Central memory CD8-positive, alpha-beta T cell (primary cell): ENCODE data around the gene TMEM270.
A peak's percentile ranks its signal among the peaks of the same experiment; 100 is the strongest.
"Not testable (repeated sequence)": the region's sequence is repeated elsewhere in the genome, so short reads cannot be mapped to it uniquely, and the experiment has no call there.

ENCODE experiments used
- ATAC-seq: fragments of 150-1000 bp; cut with Tn5 transposase; replicated peaks from 2 replicates; pipeline ENCODE4 v1.10.0; 2022; ENCODE audit warnings: mild to moderate bottlenecking, moderate FRiP score, moderate number of reproducible peaks; ENCODE audit not compliant: poor library complexity, severe bottlenecking; ENCODE audit errors: extremely low read depth
- DNase-seq, 2 donors: peaks; one replicate each; pipeline ENCODE4 v3.0.0; 2021; ENCODE audit warnings: low spot score in 2 of 2
- H3K27ac Mint-ChIP-seq: one replicate; pipeline ENCODE4 v1.8.0; 2022; ENCODE audit warnings: low read depth, mild to moderate bottlenecking, moderate library complexity, mixed read lengths
- H3K27me3 Mint-ChIP-seq: one replicate; pipeline ENCODE4 v1.8.0; 2022; ENCODE audit warnings: mixed read lengths
- H3K36me3 Mint-ChIP-seq: one replicate; pipeline ENCODE4 v1.8.0; 2022; ENCODE audit warnings: mild to moderate bottlenecking, moderate library complexity, mixed read lengths; ENCODE audit not compliant: insufficient read depth
- H3K4me1 Mint-ChIP-seq: one replicate; pipeline ENCODE4 v1.8.0; 2022; ENCODE audit warnings: mixed read lengths
- H3K4me3 Mint-ChIP-seq: one replicate; pipeline ENCODE4 v1.8.0; 2022; ENCODE audit warnings: mild to moderate bottlenecking, moderate library complexity, mixed read lengths
- H3K9me3 Mint-ChIP-seq: one replicate; pipeline ENCODE4 v1.8.0; 2022; ENCODE audit warnings: mixed read lengths

Gene TMEM270

DNA sequence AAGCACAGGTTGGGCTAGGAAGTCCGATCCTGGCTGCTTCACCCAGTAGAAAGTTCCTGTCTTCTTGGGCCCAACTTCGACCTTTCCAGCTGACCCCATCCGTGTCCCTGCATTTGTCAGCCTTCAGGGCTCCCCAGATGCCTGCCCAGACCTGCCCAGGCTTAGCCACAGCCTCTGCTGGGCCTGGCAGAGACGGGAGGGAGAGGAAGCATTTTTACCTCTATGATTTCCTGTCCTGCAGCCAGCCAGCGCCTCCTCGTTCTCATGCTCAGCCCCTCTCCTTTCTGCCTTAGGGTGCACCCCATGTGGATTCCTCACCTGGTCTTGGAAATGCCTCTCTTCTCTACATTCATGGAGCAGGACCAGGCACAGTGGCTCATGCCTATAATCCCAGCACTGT lies 22.3 kb upstream of the TMEM270 start:
- Mint-ChIP-seq H3K9me3 (no peaks in the 10 kb centered on the region), H3K27ac (no peak overlapping the region), H3K4me3 (no peak overlapping the region), H3K27me3 (no peaks in the 10 kb centered on the region), H3K36me3 (peaks cover 4% of the 10 kb centered on the region), H3K4me1 (no peaks in the 10 kb centered on the region)
- ATAC-seq (no peak), DNase-seq (no peak)

DNA sequence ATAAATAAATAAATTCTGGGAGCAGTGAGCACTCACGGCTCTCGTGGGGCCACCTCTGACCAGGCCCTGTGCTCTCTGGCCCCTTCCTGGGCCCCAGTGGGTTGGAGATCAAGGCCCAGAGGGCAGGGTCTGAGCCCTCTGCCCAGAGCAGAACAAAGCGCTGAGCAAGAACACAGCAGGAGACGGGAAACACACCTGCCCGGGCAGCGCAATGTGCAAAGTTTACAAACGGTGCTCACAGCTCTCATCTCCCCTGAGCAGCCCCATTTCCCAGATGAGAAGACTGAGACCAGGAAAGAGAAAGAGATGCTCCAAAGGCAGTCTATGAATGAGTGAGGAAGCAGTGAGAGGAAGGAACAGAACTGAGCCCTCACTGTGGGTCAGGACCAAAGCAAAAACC lies 21.7 kb upstream of the TMEM270 start:
- ATAC-seq (no peak), DNase-seq (no peak)
- Mint-ChIP-seq H3K4me1 (no peaks in the 10 kb centered on the region), H3K27me3 (no peaks in the 10 kb centered on the region), H3K4me3 (no peak overlapping the region), H3K27ac (no peak overlapping the region), H3K9me3 (no peaks in the 10 kb centered on the region), H3K36me3 (peaks cover 6% of the 10 kb centered on the region)

DNA sequence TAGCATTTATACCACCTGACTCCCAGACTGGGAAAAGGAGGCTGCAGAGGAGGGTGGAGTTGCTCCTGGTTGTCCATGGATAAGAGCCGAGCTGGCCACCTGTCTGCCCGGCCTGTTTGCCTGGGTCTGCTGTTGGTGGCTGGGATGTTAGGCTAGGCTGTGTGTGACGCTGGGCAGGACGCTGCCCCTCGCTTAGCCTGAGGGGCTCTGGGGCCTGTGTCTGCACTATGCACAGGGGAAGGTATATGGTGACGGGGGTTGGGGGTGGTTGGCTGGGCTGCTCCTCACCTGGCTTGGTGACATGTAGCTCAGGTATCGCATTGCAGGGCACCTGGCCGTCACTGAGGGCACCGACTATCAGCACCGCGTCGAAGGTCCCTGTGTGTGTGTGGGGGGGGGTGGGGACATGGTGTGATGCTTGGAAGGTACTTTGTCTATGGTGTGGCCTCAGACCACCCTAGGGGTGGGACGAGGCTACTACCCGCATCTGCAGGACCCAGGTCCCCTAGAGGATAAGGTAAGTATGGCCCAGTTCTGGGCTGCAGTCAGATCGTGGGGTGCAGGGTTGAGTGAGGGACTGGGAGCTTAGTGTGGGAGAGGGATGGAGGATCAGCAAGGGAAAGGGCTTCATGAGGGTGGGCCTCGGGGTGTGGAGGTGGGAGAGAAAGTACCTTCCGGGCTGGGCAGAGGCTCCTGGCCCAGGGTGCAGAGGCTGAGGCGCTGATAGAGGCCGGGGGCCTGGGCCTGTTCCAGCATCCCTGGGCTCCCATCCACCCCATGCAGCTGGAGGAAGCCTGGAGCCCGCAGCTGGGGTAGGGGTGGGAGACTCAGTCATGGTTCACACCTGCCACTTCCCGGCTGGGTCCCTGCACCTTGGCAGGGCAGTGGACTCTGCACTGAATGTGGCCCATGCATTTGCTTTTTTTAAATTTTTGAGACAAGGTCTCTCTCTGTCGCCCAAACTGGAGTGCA lies 20.9 kb upstream of the TMEM270 start:
- no peaks in the 10 kb centered on the region for H3K27me3 Mint-ChIP-seq
- H3K4me1 Mint-ChIP-seq = no peaks in the 10 kb centered on the region
- no peak overlapping the region for H3K4me3 Mint-ChIP-seq
- H3K36me3 Mint-ChIP-seq = peaks cover 6% of the 10 kb centered on the region
- no peaks in the 10 kb centered on the region for H3K9me3 Mint-ChIP-seq
- no peak overlapping the region for H3K27ac Mint-ChIP-seq
- DNase-seq = no peak
- no peak for ATAC-seq

DNA sequence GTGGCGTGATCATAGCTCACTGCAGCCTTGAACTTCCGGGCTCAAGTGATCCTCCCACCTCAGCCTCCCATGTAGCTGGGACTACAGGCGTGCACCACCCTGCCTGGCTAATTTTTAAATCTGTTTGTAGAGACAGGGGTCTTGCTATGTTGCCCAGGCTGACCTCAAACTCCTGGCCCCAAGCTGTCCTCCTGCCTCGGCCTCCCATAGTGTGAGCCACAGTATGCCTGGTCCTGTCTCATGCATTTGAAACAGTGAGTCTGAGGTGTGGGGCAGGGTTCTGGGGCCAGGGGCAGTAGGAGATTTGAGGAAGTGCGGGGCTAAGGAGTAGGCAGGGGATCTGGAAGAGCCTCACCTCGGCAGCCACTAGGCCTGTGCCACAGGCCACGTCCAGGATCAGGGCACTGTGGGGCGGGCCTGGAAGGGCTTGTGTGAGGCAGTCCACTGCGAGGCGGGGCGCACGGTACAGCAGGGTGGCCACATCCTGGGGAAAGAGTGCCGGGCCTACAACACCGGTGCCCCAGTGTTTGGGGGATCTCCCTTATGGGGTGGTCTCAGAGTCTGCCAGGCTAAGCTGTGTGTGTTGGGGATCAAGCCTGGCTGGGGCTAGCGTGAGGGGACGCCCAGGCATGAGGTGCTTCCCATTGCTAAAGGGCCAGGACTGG lies 20.1 kb upstream of the TMEM270 start:
- DNase-seq = no peak
- no peak for ATAC-seq
- Mint-ChIP-seq H3K4me1 (no peaks in the 10 kb centered on the region), H3K27ac (no peak overlapping the region), H3K4me3 (peak overlapping the region; percentile 44), H3K36me3 (peaks cover 6% of the 10 kb centered on the region), H3K9me3 (no peaks in the 10 kb centered on the region), H3K27me3 (no peaks in the 10 kb centered on the region)

DNA sequence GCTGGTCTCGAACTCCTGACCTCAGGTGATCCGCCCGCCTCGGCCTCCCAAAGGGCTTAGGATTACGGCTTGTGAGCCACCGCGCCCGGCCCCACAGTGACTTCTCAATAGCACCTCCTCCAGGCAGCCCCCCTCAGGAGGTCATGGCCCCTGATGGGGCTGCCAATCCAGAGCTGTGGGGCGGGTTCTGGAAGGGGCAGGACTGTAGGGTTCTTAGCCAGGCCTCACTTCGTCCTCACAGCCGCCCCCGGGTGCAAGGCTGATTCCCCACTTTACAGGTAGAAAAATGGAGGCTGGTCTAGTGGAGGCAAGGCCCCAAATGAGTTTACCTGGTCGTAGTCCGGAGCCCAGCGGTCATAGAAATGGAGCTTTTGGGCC lies 19.3 kb upstream of the TMEM270 start:
- Mint-ChIP-seq H3K9me3 (no peaks in the 10 kb centered on the region), H3K4me3 (peak overlapping the region; percentile 76), H3K27me3 (no peaks in the 10 kb centered on the region), H3K36me3 (peaks cover 6% of the 10 kb centered on the region), H3K4me1 (no peaks in the 10 kb centered on the region), H3K27ac (no peak overlapping the region)
- no peak for DNase-seq
- no peak for ATAC-seq

DNA sequence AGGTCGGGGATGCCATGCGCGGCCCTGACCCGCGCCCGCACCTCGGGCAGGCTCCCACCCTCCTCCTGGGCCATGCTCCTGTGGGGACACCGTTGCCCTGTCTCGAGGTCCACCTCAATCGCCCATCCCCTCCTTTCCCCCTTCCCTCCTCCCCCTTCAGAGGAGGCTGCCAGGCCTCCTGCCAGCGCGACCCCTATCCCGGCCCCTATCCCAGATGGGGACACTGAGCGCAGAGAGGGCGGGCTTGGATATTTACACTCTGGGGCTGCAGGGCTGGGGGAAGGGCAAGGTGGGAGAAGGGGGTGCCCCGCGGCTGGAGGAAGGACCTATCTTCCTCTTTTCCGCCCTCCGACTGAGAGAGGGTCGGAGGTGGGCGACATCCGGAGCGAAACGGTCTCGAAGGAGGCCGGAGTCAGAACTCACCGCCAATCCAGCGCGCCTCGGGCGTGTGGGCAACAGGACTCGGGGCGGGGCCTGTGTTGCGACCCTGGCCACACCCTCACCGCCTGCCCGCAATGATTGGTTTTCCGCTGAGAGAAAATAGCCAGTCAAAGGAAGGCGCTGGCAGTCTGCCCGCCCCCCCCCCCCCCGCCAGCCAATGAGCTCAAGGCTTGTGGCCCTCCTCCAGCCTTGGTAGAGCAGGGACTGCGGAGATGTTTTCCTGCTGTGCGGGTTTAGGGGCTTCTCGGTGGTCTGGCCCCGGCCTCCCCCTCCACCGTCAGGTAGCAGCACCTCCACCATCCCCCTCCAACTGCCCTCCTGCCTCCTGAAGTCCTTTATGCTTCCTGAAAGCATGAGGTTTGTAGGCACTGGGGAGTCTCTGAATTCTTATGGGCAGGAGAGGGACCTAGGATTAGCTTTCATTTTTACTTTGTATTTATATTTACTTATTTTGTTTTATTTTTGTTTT lies 18.6 kb upstream of the TMEM270 start, which contains the start of gene METTL27:
METTL27 (minus strand) TSS at position 450 of the 910 bp plus-strand sequence; CDS start at position 74, 376 bp downstream.
- Mint-ChIP-seq H3K4me1 (no peaks in the 10 kb centered on the region), H3K27ac (peak within 1 kb of the TSS; percentile 59), H3K27me3 (no peaks in the 10 kb centered on the region), H3K4me3 (peak within 1 kb of the TSS; percentile 76), H3K36me3 (peaks cover 6% of the 10 kb centered on the region), H3K9me3 (no peaks in the 10 kb centered on the region)
- ATAC-seq (peak; percentile 99), DNase-seq (peak; percentile 69 to 81)

DNA sequence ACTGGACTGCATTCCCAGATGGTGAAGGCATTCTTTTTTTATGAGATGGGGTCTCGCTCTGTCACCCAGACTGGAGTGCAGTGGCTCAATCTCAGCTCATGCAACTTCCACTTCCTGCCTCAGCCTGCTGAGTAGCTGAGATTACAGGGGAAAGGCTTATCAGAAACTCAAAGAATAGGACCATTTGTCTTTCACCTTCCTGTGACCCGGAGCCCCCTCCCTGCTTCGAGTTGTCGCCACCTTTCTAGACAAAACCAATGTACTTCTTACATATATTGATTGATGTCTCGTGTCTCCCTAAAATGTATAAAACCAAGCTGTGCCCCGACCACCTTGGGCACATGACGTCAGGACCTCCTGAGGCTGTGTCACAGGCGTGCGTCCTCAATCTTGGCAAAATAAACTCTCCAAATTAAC lies 16.8 kb upstream of the TMEM270 start:
- DNase-seq = no peak
- ATAC-seq = no peak
- H3K4me3 Mint-ChIP-seq = no peak overlapping the region
- peaks cover 6% of the 10 kb centered on the region for H3K36me3 Mint-ChIP-seq
- H3K9me3 Mint-ChIP-seq = no peaks in the 10 kb centered on the region
- H3K27me3 Mint-ChIP-seq = peaks cover 3% of the 10 kb centered on the region
- H3K27ac Mint-ChIP-seq = no peak overlapping the region
- no peaks in the 10 kb centered on the region for H3K4me1 Mint-ChIP-seq

DNA sequence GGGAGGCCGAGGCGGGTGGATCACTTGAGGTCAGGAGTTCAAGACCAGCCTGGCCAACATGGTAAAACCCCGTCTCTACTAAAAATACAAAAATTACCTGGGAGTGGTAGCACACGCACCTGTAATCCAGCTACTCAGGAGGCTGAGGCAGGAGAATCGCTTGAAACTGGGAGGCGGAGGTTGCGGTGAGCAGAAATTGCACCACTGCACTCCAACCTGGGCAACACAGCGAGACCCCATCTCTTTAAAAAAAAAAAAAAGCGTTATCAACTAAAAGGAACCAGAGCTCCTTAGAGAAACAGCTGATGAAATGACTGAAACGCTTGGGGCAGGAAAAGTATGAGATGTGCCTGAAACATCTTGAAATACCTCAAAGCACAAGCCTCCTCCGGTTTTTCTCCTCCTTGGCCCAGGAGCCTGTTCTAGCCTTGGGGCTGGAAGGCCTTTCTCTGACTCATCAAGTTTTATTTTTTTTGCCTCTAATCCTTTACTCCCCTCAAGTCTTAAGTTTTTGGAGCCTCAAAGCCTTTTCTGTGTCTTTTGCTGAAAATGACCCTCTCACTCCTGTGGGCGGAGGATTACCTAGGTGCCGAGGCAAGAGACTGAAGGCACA lies 16.0 kb upstream of the TMEM270 start:
- Mint-ChIP-seq H3K27me3 (peaks cover 11% of the 10 kb centered on the region), H3K9me3 (no peaks in the 10 kb centered on the region), H3K4me1 (no peaks in the 10 kb centered on the region), H3K36me3 (peaks cover 6% of the 10 kb centered on the region), H3K4me3 (no peak overlapping the region), H3K27ac (no peak overlapping the region)
- ATAC-seq (no peak), DNase-seq (no peak)

DNA sequence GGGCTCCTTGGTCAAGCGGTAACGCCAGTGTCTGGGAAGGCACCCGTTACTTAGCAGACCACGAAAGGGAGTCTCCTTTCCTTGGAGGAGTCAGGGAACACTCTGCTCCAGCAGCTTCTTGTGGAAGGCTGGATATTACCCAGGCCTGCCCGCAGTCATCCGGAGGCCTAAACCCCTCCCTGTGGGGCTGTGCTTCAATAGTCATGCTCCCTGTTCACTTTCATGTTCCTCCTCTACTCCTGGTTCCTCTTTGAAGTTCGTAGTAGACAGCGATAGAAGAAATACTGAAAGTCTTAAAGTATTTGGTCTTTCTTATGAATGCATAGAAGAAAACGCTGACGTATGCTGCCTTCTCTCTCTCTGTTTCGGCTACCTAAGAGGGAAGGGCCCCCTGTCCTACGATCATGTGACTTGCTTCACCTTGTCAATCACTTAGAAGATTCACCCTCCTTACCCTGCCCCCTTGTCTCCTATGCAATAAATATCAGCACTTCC lies 15.2 kb upstream of the TMEM270 start:
- not testable (repeated sequence) for DNase-seq

DNA sequence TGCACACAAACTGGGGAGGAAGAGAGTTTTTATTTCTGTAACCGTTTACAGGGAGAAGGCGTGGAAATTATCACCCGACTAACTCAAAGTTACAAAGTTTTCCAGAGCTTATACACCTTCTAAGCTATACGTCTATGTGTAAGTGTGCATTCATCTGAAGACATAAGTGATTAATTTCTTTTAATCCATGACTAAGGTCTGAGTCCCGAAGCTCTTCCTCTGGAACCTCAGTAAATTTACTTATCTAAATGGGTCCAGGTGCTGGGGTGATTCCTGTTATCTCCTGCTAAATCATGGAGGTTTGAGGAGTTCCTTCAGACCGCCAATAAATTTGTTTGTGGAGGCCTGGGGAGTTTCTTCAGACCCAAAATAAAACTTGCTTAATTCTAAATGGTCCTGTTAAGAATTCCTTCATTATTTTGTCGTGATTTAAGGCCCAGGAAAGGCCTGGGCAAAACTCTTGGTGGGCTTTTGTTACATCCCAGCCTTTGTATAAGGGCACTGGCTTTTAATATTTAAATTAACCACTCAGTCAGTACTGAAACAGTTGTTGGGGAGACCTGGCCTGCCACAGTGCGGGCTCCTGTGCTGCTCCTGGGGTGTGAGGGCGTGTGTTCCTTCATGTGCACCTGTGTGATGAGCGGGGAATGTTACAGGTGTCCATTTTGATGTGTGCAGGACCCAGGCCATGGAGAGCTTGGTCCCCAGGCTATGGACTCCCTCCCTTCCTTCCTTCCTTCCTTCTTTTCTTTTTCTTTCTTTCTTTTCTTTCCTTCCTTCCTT lies 12.8 kb upstream of the TMEM270 start:
- ATAC-seq (no peak), DNase-seq (no peak)
- Mint-ChIP-seq H3K27ac (no peak overlapping the region), H3K27me3 (peaks cover 33% of the 10 kb centered on the region), H3K4me3 (no peak overlapping the region), H3K9me3 (no peaks in the 10 kb centered on the region), H3K36me3 (peaks cover 3% of the 10 kb centered on the region), H3K4me1 (no peaks in the 10 kb centered on the region)

More for the DNA sequence above, 15.2 kb upstream of the TMEM270 start:
- H3K36me3 Mint-ChIP-seq, H3K27ac Mint-ChIP-seq, ATAC-seq, H3K4me1 Mint-ChIP-seq, H3K9me3 Mint-ChIP-seq, H3K4me3 Mint-ChIP-seq: not testable (repeated sequence)
- peaks cover 19% of the 10 kb centered on the region for H3K27me3 Mint-ChIP-seq

DNA sequence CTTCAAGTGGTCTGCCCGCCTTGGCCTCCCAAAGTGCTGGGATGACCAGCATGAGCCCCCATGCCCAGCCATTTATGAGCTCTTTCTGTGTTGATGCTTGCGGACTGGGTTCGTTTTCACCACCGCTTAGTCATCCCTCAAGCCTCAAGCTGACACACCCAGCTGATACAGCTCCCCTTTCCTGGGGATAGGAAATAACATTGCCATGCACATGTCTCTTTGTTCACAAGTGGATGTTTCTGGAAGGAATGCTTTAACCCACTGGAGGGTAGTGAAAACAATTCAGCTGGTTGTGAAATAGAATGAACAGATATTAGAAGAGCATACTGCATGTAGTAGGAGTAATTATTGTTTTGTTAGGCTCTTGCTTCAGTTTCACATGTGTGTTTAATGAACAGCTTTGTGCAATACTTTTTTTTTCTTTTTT lies 10.2 kb upstream of the TMEM270 start:
- peaks cover 5% of the 10 kb centered on the region for H3K4me1 Mint-ChIP-seq
- H3K27me3 Mint-ChIP-seq = peaks cover 53% of the 10 kb centered on the region
- H3K36me3 Mint-ChIP-seq = no peaks in the 10 kb centered on the region
- no peaks in the 10 kb centered on the region for H3K9me3 Mint-ChIP-seq
- no peak for ATAC-seq
- no peak overlapping the region for H3K4me3 Mint-ChIP-seq
- DNase-seq = no peak
- H3K27ac Mint-ChIP-seq = no peak overlapping the region
